Activated T-helper 1 cell treated with Interleukin-2 at 50 U/mL for 16 hours (primary cell): ENCODE measurements around the gene PSMD12.
"Not testable (repeated sequence)": the region's sequence is repeated elsewhere in the genome, so short reads cannot be mapped to it uniquely, and the experiment has no call there.

ENCODE experiments used
- DNase-seq: peaks from one replicate; pipeline ENCODE4 v3.0.0-alpha.2; 2020; ENCODE audit warnings: low read depth

Gene PSMD12

GRCh38 chr17:67366193-67367157, at the start of gene PSMD12:
Gene PSMD12, minus strand, starts transcription at chr17:67366577. Its CDS starts 58 bp downstream, at chr17:67366519.
- DNase-seq = peak; percentile 90

- DNase-seq = no peak
Measured at GRCh38 chr17:67415291-67415690, 48.9 kb upstream of the PSMD12 start.

GRCh38 chr17:67414559-67414958, 48.2 kb upstream of the PSMD12 start:
- DNase-seq = no peak

- DNase-seq = no peak
Measured at GRCh38 chr17:67414130-67414529, 47.8 kb upstream of the PSMD12 start.

- DNase-seq = no peak
Measured at GRCh38 chr17:67413388-67413787, 47.0 kb upstream of the PSMD12 start.

GRCh38 chr17:67412941-67413340, 46.6 kb upstream of the PSMD12 start:
- no peak for DNase-seq

GRCh38 chr17:67412032-67412431, 45.7 kb upstream of the PSMD12 start:
- no peak for DNase-seq

GRCh38 chr17:67411397-67411796, 45.0 kb upstream of the PSMD12 start:
- no peak for DNase-seq

- DNase-seq = not testable (repeated sequence)
Measured at GRCh38 chr17:67408455-67408830, 42.1 kb upstream of the PSMD12 start.

GRCh38 chr17:67403483-67403882, 37.1 kb upstream of the PSMD12 start:
- DNase-seq = no peak

- DNase-seq = no peak
Measured at GRCh38 chr17:67403065-67403464, 36.7 kb upstream of the PSMD12 start.

- DNase-seq = no peak
Measured at GRCh38 chr17:67401598-67402504, 35.5 kb upstream of the PSMD12 start.

GRCh38 chr17:67401106-67401505, 34.7 kb upstream of the PSMD12 start:
- no peak for DNase-seq

- DNase-seq = no peak
Measured at GRCh38 chr17:67400193-67400592, 33.8 kb upstream of the PSMD12 start.

- DNase-seq = no peak
Measured at GRCh38 chr17:67399676-67400075, 33.3 kb upstream of the PSMD12 start.

- DNase-seq = no peak
Measured at GRCh38 chr17:67393809-67394397, 27.5 kb upstream of the PSMD12 start.

GRCh38 chr17:67392111-67392510, 25.7 kb upstream of the PSMD12 start:
- no peak for DNase-seq

GRCh38 chr17:67390646-67391361, 24.4 kb upstream of the PSMD12 start:
- DNase-seq = peak; percentile 34

GRCh38 chr17:67390006-67390645, 23.7 kb upstream of the PSMD12 start:
- no peak for DNase-seq

- DNase-seq = no peak
Measured at GRCh38 chr17:67388986-67389385, 22.6 kb upstream of the PSMD12 start.

GRCh38 chr17:67388536-67388935, 22.2 kb upstream of the PSMD12 start:
- DNase-seq = not testable (repeated sequence)
